B cell (primary cell): ENCODE measurements around the gene FASLG. TPM values are rescaled to one million over a fixed set of nuclear protein-coding genes. Genes with fewer than 3 reads are reported as not detected.
A peak's percentile ranks its signal among the peaks of the same experiment; 100 is the strongest.

Source experiments
- ATAC-seq: fragments of 200-7000 bp; cut with Tn5 transposase; one replicate; pipeline ENCODE4 v1.10.0; 2021; ENCODE audit warnings: low read depth, mild to moderate bottlenecking, moderate number of reproducible peaks, moderate library complexity
- CTCF ChIA-PET: fragments of 350-600 bp; sonication (Branson Sonifier 250); formaldehyde crosslinking; loops from one replicate; lab custom pipeline; 2021; ENCODE audit warnings: antibody characterized with exemption, inconsistent platforms; lab: Charles Lee
- POLR2A ChIA-PET: fragments of 350-600 bp; sonication (Branson Sonifier 250); formaldehyde crosslinking; loops from one replicate; lab custom pipeline; 2021; ENCODE audit warnings: antibody characterized with exemption; lab: Charles Lee
- DNase-seq: peaks from one replicate; pipeline ENCODE4 v3.0.0; 2013
- H2AFZ ChIP-seq: 2 replicates; pipeline ENCODE4 v1.6.1; 2012; ENCODE audit warnings: mild to moderate bottlenecking, low read depth, low read length; ENCODE audit not compliant: insufficient read depth, poor library complexity, severe bottlenecking
- H3K27ac ChIP-seq, 2 donors: 1 replicate in 1 of 2; 2 replicates in 1 of 2; pipeline ENCODE4 v1.5.1; 2012 to 2013; ENCODE audit warnings: low read length in 2 of 2, mild to moderate bottlenecking in 2 of 2, moderate library complexity in 1 of 2
- H3K27me3 ChIP-seq, 4 experiments: fragments of 200-600 bp in 1 of 4; sonication (generic) in 1 of 4; replicated peaks in 1 of 4; 1 replicate in 2 of 4; 2 replicates in 2 of 4; pipeline versions ENCODE4 v1.6.1 to v1.7.0; 2013 to 2016; ENCODE audit warnings: low read length in 3 of 4, mild to moderate bottlenecking in 2 of 4, mixed read lengths in 1 of 4, moderate library complexity in 1 of 4; ENCODE audit not compliant: insufficient read depth in 4 of 4, control insufficient read depth in 3 of 4; ENCODE audit errors: control extremely low read depth in 1 of 4
- H3K36me3 ChIP-seq, 2 experiments: replicated peaks in 1 of 2; 1 replicate in 1 of 2; 2 replicates in 1 of 2; pipeline versions ENCODE4 v1.6.1 to v1.7.1; 2013; ENCODE audit warnings: low read length in 1 of 2; ENCODE audit not compliant: insufficient read depth in 2 of 2, control insufficient read depth in 1 of 2; ENCODE audit errors: control extremely low read depth in 1 of 2, extremely low read depth in 1 of 2
- H3K4me1 ChIP-seq, 2 donors: fragments of 200-600 bp in 1 of 2; sonication (generic) in 1 of 2; 1 replicate in 1 of 2; 2 replicates in 1 of 2; pipeline versions ENCODE4 v1.5.1 to v1.6.1; 2013 to 2017; ENCODE audit warnings: low read length in 2 of 2; ENCODE audit not compliant: control insufficient read depth in 2 of 2, insufficient read depth in 2 of 2
- H3K4me2 ChIP-seq: replicated peaks from 2 replicates; pipeline ENCODE3; 2012; ENCODE audit warnings: mild to moderate bottlenecking, low read depth, low read length; ENCODE audit not compliant: poor library complexity, severe bottlenecking
- H3K4me3 ChIP-seq, 5 experiments: fragments of 200-600 bp in 1 of 5; sonication (generic) in 1 of 5; 1 replicate in 3 of 5; 2 replicates in 2 of 5; pipeline versions ENCODE4 v1.5.1 to v1.7.0; 2011 to 2016; ENCODE audit warnings: low read length in 4 of 5, mild to moderate bottlenecking in 4 of 5, low read depth in 2 of 5, control low read depth in 1 of 5, moderate library complexity in 1 of 5; ENCODE audit not compliant: insufficient read depth in 1 of 5; ENCODE audit errors: control extremely low read depth in 1 of 5, extremely low read depth in 1 of 5
- H3K79me2 ChIP-seq: fragments of 200-600 bp; sonication (generic); one replicate; pipeline ENCODE4 v1.6.0; 2016; ENCODE audit warnings: low read length; ENCODE audit not compliant: control insufficient read depth, insufficient read depth
- H3K9ac ChIP-seq: fragments of 200-600 bp; sonication (generic); 2 replicates; pipeline ENCODE4 v1.6.1; 2017; ENCODE audit warnings: mild to moderate bottlenecking, low read length, moderate library complexity
- H3K9me3 ChIP-seq, 3 donors: one replicate each; pipeline versions ENCODE4 v1.6.1 to v1.7.1; 2013; ENCODE audit warnings: low read length in 2 of 3; ENCODE audit not compliant: control insufficient read depth in 2 of 3, insufficient read depth in 1 of 3; ENCODE audit errors: control extremely low read depth in 1 of 3
- H4K20me1 ChIP-seq: 2 replicates; pipeline ENCODE4 v1.6.0; 2012; ENCODE audit warnings: mild to moderate bottlenecking, low read length; ENCODE audit not compliant: insufficient read depth, control insufficient read depth, poor library complexity, severe bottlenecking
- H3K27ac Mint-ChIP-seq: one replicate; pipeline ENCODE4 v1.8.0; 2021; ENCODE audit warnings: mixed read lengths
- H3K27me3 Mint-ChIP-seq: one replicate; pipeline ENCODE4 v1.8.0; 2021; ENCODE audit warnings: mixed read lengths
- H3K4me1 Mint-ChIP-seq: one replicate; pipeline ENCODE4 v1.8.0; 2021; ENCODE audit warnings: mixed read lengths
- H3K4me3 Mint-ChIP-seq: one replicate; pipeline ENCODE4 v1.8.0; 2021; ENCODE audit warnings: mixed read lengths
- H3K9me3 Mint-ChIP-seq: one replicate; pipeline ENCODE4 v1.8.0; 2022; ENCODE audit warnings: mixed read lengths; ENCODE audit not compliant: insufficient read depth
- CTCF ChIP-seq: fragments of 200-600 bp; IDR thresholded peaks from one replicate; pipeline ENCODE4 v1.8.0; 2022; ENCODE audit warnings: antibody characterized with exemption, mild to moderate bottlenecking
- EZH2 ChIP-seq: IDR thresholded peaks from 2 replicates; pipeline ENCODE4 v1.6.1; 2012; ENCODE audit warnings: borderline replicate concordance, low read depth, mild to moderate bottlenecking, moderate library complexity, low read length; ENCODE audit not compliant: insufficient read depth, poor library complexity, severe bottlenecking
- WGBS: methylation state at CpG from one replicate; pipeline ENCODE4 v1.1.5; 2013; ENCODE audit warnings: missing lambda C conversion rate; ENCODE audit not compliant: insufficient coverage; 5-methylcytosine and 5-hydroxymethylcytosine counted together
- intact Hi-C: fragments of 100-400 bp; cut with micrococcal nuclease; formaldehyde crosslinking; loops from one replicate; pipeline ENCODE4 v1.10.0; 2022
- polyA plus RNA-seq: library from polyadenylated mRNA; depleted of rRNA; stranded (reverse); fragments of >200 nt; gene quantifications from 2 replicates; pipeline ENCODE4 v1.2.3, GENCODE V29; 2012
- total RNA-seq, 2 donors: library from RNA; stranded (reverse); fragments of 120-200 nt in 1 of 2; gene quantifications; 1 replicate in 1 of 2; 2 replicates in 1 of 2; pipeline versions ENCODE4 v1.2.3 to v1.2.4, GENCODE V29; 2013 to 2022

Gene FASLG
- total and polyA plus RNA-seq, 2 donors (not counting 1 experiment from before 2014, with no cell fraction given), result 0.15 TPM; not detected in 1

- no peaks in the 10 kb centered on the region for H3K27me3 ChIP-seq
- no peaks in the 10 kb centered on the region for H3K79me2 ChIP-seq
- no peaks in the 10 kb centered on the region for H3K36me3 ChIP-seq
- H3K4me2 ChIP-seq, result no peak overlapping the region
- ChIA-PET POLR2A (no interaction called here), CTCF (no interaction called here)
- ATAC-seq (no peak), DNase-seq (no peak)
- TF ChIP-seq EZH2 (no peak), CTCF (no peak)
- no peaks in the 10 kb centered on the region for H3K9me3 ChIP-seq
- no peaks in the 10 kb centered on the region for H4K20me1 ChIP-seq
- H2AFZ ChIP-seq, result no peak overlapping the region
- H3K9ac ChIP-seq, result no peak overlapping the region
- Mint-ChIP-seq H3K4me3 (no peak overlapping the region), H3K9me3 (no peaks in the 10 kb centered on the region), H3K27ac (no peak overlapping the region), H3K27me3 (no peaks in the 10 kb centered on the region), H3K4me1 (peaks cover 17% of the 10 kb centered on the region)
- no peak overlapping the region for H3K4me3 ChIP-seq
- no CpG with 5 or more reads among the region's 2 CpGs for WGBS
- H3K27ac ChIP-seq, result no peak overlapping the region
- peaks cover 3 to 9% of the 10 kb centered on the region in 2 donors for H3K4me1 ChIP-seq
- intact Hi-C loops, result no loop called here
Measured at GRCh38 chr1:172638249-172638648, 20.7 kb upstream of the FASLG start.

- Histone ChIP-seq H3K27ac (no peak overlapping the region), H3K9me3 (no peaks in the 10 kb centered on the region), H2AFZ (peak overlapping the region; percentile 25), H4K20me1 (no peaks in the 10 kb centered on the region), H3K36me3 (no peaks in the 10 kb centered on the region), H3K79me2 (no peaks in the 10 kb centered on the region), H3K4me1 (peaks cover 12 to 18% of the 10 kb centered on the region in 2 donors), H3K4me3 (no peak overlapping the region), H3K4me2 (peak overlapping the region; percentile 18), H3K27me3 (no peaks in the 10 kb centered on the region), H3K9ac (no peak overlapping the region)
- peak; percentile 32 for ATAC-seq
- CTCF ChIA-PET, result no interaction called here
- peak overlapping the region; percentile 38 for H3K4me3 Mint-ChIP-seq
- no peaks in the 10 kb centered on the region for H3K27me3 Mint-ChIP-seq
- TF ChIP-seq CTCF (no peak), EZH2 (no peak)
- H3K27ac Mint-ChIP-seq, result peak overlapping the region; percentile 27
- H3K4me1 Mint-ChIP-seq, result peaks cover 27% of the 10 kb centered on the region
- POLR2A ChIA-PET, result no interaction called here
- H3K9me3 Mint-ChIP-seq, result no peaks in the 10 kb centered on the region
- no peak for DNase-seq
- intact Hi-C loops, result no loop called here
- whole genome bisulfite sequencing, result 69% methylated on average over 7 of the region's 9 CpGs
Measured at GRCh38 chr1:172638885-172639831, 19.7 kb upstream of the FASLG start.
